GM19193 (cell line): ENCODE data around the gene GJA1.

Experiments
- POLR2A ChIP-seq: IDR thresholded peaks from 4 replicates; pipeline ENCODE4 v1.6.1; 2011; ENCODE audit not compliant: insufficient read depth, insufficient read length; ENCODE audit errors: extremely low read depth

GJA1 gene

GRCh38 chr6:121465101-121465500 is 29.7 kb downstream of the GJA1 start:
- TF ChIP-seq POLR2A, result no peak

GRCh38 chr6:121479486-121480098 is 44.1 kb downstream of the GJA1 start:
- no peak for TF ChIP-seq POLR2A

GRCh38 chr6:121480099-121480713 is 44.8 kb downstream of the GJA1 start:
- TF ChIP-seq POLR2A, result no peak

- no peak for TF ChIP-seq POLR2A
Observed at GRCh38 chr6:121482004-121482693, 46.7 kb downstream of the GJA1 start.

- TF ChIP-seq POLR2A, result no peak
Observed at GRCh38 chr6:121482751-121483150, 47.3 kb downstream of the GJA1 start.

- no peak for TF ChIP-seq POLR2A
Observed at GRCh38 chr6:121485359-121485811, 49.9 kb downstream of the GJA1 start.

- TF ChIP-seq POLR2A, result no peak
Observed at GRCh38 chr6:121491576-121491975, 56.1 kb downstream of the GJA1 start.

- no peak for TF ChIP-seq POLR2A
Observed at GRCh38 chr6:121492536-121492935, 57.1 kb downstream of the GJA1 start.

- no peak for TF ChIP-seq POLR2A
Observed at GRCh38 chr6:121497970-121498375, 62.5 kb downstream of the GJA1 start.

- TF ChIP-seq POLR2A, result no peak
Observed at GRCh38 chr6:121498481-121499276, 63.2 kb downstream of the GJA1 start.
